T-helper 1 cell (primary cell): ENCODE data around the gene TMEM190.

Source experiments
- DNase-seq, 5 donors: peaks; one replicate each; pipeline ENCODE4 v3.0.0-alpha.2; 2012 to 2020

Gene TMEM190

DNA sequence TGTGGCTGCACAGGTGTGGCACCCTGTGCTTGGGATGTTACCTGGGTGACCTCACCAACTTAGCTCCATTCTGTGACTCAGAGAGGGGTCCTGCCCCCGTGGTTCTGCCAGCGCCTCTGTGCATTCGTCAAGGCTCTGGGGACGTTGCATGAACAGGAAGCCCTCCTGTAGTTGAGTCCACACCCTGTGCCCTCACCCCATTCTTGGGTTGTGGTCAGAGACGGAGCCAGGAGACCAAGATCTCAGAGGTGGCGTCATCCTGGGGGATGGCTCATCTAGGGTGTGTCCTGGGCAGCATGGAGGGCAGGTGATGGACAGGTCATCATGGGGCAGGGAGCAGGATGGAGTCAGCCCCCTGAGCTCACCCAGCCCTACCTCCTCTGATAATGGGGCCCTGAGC lies 24.6 kb upstream of the TMEM190 start:
- no peak for DNase-seq

DNA sequence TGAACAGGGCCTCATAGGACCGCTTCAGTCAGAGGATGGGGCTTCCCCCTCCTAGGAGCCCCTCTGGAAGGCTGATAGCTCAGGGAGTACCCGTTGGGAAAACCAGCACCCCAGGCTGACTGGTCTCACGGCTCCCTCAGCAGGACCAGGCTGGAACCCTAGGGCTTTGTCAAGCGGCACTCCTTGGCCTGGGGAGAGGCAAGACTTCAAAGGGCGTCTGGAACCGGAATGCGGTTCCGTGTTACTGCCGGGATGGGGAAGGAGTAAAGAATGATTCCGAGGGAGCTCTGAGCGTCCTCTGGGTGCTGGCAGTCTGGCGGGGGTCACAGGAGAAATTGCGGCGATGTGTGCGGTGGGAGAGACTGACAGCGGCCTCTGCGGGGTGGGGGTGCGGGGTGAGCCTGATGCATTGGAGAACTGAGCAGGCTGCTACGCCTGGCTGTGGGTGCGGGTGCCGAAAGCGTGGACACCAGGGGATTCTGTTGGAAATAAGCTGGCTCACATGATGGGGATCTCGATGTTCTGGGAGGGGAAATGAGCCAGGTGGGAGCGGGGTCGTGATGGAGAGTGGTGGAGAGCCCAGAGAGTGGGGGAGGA lies 24.0 kb upstream of the TMEM190 start:
- DNase-seq = no peak

DNA sequence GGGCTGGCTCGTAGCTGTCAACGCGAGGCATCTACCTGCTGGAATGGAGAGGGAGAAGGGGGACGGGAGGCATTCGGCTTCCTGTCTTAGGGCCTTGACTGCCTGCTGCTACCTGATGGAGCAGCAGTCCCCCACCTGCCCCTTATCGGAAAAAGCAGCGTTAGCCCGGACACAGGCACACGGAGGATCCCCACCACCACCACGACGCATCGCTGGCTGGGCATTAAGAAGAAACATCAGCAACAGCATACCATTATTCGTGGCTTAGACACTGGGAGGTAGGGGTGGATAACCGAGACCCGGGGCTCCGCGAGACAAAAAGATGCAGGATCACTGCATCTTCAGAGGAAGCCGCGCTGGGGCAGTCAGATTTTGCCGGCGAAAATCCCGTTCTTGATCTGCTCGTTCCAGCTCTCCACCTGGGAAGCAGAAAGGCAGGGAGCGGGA lies 23.2 kb upstream of the TMEM190 start:
- DNase-seq = no peak

DNA sequence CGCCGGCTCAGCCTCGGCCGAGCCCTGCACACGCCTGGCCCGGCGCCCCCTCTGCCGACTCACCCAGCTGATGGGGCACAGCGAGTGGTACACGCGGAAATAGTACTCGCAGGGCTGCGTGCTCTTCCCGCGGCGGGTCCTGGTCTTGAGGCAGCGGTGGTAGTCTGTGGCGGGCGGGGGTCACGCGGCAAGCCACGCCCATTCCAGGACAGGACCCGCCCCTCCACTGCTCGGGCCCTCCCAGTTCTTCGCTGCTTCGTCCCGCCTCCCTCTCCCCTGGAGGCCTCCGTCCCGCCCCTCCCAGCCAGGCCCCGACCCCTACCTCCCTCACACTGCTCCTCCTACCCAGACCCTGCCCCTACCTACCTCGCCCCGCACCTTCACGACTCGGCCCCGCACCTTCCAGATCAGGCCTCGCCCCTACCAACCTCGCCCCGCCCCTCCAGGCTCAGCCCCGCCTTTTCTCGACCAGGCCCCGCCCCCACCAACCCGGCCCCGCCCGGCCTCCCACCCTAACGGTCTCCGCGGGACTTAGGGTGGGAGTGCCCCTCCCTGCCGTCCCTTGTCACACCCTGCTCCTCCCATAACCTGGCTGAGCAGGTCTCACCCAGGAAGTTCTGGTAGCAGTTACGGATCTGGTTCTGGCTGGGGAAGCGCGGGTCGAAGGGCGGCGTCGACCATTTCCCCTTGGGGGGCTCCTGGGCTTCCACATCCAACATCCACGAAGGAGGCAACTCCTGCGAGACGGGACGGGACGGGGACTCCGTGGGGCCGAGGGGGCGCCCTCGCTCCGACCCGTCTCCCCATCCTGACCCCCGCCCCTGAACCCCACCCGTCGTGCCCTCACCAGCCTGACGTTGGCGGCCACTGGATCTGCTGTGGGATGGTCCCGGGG lies 22.6 kb upstream of the TMEM190 start:
- DNase-seq = peak; percentile 53 to 77 (median 62)

DNA sequence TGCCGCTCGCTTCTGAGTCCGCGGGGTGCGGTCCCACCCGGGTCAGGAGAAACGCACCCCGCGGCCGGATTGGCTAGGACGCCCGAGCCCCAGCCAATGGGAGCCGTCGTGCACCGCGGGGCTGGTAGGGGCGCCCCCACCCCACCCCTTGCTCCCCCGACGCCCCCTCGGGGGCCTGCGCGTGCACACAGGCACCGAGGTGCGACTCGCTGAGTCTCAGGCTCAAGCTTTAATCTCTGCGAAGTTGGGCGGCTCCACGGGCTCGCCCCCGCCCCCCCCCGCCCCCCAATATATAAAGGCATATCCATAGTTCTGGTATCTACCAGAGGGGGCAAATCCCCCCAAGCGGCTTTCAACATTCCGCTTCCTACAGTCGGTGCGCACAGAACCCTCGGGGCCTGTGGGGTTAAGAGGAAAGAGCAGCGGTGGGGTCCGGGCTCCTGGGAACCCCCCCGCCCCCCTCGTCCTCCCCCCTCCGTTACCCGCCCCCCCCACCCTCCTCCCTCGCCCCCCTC lies 21.9 kb upstream of the TMEM190 start, which contains the start of gene COX6B2:
COX6B2 (minus strand) TSS at position 22 of the 515 bp plus-strand sequence. CDS start 198 bp downstream, outside the sequence.
- no peak for DNase-seq

DNA sequence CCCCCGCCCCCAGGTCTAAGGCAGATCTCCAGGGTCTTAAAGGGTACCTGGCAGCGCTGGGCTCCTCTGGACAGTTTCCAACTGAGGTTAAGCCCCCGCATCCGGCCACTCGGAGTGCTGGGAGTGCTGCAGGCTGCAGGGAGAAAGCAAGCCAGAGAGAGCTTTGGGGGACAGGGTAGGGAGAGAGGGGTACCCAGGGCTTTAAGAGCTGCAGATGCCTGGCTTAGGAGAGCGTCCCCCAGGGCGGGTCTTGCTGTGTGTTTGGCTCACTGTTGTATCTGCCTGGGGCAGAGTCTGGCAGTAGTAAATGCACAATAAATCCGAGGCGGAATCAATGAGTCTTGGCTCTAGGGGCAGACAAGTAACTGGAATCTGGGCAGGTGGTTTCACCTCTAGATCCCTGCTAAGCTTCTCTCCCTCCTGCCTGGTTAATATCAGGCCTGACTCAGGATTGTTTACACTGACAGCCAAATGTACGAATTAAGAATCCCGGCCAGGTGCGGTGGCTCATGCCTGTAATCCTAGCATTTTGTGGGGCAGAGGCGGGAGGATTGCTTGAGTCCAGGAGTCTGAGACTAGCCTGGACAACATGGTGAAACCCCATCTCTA lies 21.3 kb upstream of the TMEM190 start:
- no peak for DNase-seq

DNA sequence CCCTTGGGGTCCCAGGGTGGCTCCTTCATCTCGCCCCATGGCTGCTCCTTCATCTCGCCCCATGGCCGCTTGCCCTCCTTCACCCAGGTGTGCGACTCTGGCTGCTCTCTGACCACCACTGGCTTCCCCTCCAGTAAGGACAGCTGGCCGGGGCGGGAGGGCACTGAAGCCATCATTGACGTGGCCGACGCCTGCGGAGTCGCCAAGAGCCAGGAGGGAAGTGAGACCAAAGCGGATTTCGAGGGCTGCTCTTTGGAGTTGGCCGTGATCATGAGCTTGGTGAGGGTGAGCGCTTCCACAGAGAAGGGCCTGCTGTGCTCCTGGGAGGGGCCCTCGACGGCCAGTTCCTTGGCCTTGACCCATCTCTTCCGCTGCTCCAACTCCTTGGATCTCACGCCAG lies 18.1 kb upstream of the TMEM190 start:
- DNase-seq = no peak

DNA sequence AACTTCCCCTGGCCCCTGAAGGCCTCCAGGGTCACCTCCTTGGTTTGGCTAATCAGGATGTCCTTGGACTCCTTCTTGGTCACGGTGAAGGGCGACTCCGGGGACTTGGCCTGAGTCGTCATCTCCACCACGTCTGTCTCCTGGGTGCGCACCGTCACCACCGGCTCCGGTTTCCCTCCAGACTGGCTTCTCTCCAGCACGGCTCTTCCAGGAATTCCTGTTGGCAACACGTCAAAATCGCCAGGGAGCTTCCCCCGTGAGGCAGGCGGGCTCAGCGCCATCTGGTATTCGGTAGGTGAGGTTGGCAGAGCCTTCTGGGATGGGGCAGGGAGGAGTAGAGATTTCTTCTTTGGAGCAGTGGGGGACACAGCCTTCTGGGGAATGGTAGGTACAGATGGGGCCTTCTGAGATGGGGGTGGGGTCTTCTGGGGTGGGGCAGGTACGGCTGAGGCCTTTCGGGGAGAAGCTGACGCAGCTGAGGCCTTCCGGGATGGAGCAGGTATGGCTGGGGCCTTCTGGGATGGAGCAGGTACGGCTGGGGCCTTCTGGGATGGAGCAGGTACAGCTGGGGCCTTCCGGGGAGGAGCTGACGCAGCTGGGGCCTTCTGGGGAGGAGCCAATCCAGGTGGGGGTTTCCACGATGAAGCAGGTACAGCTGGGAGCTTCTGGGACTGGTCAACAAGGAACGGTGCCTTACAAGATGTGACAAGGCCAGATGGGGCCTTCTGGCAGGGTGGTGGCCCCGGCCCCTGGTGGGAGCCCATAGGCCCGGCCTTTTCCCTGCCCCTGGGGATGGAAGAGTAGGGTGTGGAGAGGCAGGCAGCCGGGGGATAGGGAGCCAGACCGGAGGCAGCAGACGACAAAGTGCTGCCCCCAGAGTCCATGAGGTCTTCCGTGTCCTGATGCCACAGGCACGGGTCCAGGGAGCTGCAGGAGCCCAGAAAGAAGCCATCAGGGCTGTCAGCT lies 17.4 kb upstream of the TMEM190 start:
- no peak for DNase-seq

DNA sequence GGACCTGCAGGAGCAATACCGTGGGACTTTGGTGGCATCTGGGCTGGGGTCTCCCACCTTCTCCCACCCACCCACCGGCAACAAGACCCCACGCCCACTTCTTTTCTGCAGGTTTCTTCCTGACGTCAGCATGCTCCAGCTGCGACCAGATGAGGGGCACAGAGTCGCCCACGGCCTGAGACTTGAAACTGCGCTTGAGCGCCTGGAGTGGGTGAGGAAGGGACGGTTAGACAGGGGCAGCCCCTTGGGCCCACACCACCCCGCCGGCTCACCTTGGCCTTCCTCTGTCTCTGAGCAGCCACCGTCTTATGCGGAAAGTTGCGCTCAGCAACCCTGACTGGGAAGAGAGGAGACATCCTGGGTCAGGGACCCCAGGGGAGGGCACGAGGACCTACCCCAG lies 15.7 kb upstream of the TMEM190 start:
- no peak for DNase-seq

DNA sequence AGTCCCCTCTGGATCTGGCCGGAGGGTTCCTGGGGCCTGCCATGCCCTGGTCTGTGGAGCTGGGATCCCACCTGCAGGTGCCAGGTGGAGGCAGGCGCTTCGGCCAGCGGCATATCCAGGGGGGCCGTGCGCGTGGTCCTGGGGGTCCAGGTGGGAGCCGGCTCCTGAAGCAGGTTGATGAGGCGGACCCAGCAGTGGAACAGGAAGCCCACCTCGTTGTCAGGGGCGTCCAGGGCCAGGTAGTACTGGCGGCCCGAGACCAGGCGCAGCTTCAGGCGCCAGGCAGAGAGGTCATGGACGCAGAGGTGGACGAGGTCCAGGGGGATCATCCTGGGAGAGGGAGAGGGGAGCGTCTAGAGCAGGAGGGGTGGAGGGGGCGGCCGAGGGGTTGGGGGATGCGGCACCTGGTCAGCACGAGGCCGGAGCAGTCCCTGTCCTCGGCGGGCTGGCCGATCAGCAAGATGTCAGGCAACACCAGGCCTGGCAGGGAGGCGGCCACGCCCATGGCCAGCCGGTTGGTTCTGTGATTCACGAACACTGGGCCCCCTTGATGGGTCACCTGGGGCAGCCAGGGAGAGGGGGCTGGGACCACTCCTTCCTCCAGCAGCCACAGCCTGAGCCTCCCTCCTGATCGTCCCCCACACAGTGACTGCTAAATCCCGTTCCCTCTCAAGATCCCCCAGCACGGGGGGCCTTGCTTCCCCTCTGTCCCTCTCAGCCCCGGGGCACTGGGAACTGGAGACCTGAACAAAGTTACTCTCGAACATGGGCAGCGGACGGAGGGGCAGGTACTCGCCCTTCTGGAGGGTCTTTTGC lies 14.2 kb upstream of the TMEM190 start:
- no peak for DNase-seq

DNA sequence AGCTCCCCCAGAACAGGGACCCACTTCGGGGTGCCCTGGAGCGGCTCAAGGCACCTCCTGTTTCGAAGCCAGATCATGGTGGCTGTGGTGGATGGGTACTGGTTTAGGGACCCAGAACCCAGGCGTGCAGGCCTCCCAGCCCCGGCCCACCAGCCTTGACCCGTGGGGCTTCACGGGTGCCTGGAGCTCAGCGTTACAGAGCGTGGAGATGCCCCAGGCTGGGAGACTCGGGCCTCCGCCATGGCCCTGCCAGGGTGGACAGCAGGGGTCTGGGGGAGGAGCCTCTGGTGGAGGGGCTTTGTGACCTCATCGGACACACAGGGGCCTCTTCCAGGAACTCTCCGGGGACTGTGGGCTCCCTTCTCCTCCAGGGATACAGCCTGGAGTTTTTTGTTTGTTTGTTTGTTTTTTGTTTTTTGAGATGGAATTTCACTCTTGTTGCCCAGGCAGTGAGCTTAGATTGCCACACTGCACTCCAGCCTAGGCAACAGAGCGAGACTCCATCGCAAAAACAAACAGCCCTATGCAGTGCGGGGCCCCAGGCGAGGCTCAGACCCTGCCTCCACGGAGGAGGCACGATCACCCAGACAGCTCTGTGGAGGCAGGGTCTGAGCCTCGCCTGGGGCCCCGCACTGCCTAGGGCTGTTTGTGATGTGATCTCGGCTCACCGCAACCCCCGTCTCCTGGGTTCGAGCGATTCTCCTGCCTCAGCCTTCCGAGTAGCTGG lies 13.5 kb upstream of the TMEM190 start, which contains the start of gene GARIN5B:
GARIN5B (minus strand) TSS at position 271 of the 727 bp plus-strand sequence; CDS start at position 77, 194 bp downstream.
- no peak for DNase-seq

DNA sequence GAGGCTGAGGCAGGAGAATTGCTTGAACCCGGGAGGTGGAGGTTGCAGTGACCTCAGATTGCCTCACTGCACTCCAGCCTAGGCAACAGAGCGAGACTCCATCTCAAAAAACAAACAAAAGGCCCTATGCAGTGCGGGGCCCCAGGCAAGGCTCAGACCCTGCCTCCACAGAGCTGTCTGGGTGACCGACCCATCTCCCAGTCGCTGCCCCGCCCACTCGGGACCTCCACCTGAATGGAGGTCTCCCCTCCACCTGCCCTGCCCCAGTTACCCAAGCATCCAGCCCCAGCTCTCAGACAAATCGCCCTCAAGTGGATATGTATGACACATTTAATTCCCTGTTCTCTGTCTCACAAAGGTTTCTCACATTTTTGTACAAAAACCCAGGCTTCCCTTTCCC lies 11.4 kb upstream of the TMEM190 start:
- DNase-seq = no peak

DNA sequence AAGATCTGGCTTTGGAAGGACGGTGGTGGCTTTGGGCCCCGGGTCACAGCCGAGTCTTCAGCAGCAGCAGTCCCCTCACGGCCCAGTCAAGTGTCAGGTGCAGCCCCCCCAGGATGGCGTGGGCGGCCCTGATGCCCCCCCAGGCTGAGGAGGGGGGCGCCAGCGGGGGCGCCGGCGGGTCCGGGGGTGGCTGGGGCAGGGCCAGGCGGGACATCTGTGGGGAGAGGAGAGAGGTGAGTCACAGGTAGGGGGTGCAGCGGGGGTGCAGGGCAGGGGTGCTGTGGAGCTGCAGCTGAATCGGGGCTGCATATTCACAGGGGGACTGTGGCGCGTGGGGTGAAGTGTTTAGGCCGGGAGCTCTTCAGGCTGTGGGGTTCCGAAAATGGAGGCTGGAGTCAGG lies 10.7 kb upstream of the TMEM190 start:
- DNase-seq = no peak

DNA sequence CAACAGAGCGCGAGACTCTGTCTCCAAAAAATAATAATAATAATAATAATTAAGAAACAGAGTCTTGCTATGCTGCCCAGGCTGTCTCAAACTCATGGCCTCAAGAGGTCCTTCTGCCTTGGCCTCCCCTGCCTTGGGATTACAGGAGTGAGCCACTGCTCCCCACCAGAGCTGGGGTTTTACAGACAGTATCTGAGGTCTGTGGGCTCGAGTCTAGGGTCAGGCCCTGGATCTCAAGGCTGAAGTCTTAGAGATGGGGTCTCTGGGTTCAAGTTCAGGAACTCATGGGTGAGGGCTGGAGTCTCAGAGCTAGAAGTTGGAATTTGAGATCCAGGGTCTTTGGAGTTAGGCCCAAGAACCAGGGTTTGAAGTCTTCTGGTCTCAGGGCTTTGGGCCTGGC lies 9.8 kb upstream of the TMEM190 start:
- no peak for DNase-seq

DNA sequence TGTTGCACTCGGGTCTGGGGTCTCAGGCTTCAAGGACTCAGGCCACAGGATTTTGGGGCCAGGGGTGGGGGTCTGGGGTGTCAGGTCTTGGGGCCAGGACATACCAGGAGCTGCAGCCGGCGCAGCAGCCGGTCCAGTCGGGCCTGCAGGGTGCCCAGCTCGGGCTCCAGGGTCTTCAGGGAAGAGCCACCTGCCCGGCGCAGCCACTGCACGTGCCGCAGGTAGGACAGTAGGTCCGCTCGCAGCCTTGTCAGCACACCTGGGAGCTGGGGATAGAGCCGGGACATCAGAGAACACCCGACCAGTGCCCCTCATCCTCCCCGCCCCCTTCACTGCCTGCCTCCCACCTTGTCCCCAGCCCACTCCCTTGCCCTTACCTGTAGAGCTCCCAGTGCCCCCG lies 8.5 kb upstream of the TMEM190 start:
- DNase-seq = no peak

DNA sequence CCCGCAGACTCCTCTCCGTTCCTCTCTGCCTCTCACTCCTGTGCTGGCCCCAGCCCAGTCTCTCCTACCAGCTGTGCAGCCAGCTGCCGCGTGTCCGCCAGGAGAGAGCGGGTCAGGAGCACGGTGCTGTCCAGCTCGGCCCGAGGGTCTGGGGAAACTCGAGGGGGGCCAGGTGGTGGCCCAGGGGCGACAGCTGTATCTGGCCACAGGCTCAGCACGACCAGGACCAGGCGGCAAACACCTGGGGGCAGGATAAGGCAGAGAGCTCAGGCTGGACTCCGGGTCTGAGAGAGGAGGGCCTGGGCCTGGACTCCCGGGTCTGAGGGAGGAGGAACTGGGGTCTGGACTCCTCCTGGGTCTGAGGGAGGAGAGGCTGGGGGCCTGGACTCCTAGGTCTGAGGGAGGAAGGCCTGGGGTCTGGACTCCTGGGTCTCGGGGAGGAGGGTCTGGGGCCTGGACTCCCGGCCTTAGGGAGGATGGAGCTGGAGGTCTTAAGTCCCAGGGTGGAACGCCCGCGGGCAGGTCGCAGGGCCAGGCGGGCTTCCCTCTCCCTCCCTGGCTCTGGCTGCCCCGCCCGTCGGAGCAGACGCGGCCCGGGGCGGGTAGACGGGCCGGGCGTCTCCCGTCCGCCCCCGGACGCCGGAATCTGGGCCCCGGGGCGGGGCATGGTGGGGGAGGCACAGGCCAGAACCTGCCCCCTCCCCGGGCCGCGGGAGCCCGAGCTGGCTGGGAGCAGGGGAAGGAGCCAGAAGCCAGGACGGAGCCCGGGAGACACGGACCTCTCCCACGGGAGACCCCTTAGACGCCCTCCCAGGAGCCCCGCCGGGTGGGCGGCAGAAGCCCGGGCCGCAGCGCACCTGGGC lies 7.7 kb upstream of the TMEM190 start:
- DNase-seq = no peak

DNA sequence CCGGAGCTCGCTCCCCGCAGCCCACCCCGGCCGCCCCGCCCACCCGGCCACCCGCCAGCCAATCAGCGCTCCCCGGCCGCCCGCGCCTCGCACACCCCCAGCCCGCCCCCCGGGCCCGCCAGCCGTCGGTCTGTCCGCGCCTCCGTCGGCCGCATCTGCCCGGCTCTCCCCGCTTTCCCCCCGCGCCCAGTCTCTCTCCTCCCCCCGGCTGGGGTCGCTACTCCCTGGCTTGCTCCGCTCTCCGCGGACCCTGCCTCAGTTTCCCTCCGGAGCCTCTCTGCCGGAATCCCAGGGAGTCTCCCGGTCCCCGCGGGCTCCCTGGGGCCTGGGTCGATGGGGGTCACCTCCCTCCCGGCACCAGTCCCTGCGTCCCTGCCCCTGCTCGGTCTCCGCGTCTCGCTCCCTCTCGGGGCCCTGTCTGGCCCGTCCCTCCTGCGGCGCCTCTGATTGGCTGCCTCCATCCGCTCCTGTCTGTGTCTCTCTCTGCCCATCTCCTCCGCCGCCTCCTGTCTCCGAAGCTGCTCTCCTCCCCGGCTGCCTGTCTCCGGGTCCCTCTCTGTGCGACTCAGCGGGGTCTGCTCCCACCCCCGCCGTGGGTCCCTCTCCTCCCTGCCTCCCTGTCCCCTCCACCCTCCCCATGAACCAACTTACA lies 6.8 kb upstream of the TMEM190 start:
- peak in 3 of 5 donors; percentile 21 to 27 (median 25) for DNase-seq

DNA sequence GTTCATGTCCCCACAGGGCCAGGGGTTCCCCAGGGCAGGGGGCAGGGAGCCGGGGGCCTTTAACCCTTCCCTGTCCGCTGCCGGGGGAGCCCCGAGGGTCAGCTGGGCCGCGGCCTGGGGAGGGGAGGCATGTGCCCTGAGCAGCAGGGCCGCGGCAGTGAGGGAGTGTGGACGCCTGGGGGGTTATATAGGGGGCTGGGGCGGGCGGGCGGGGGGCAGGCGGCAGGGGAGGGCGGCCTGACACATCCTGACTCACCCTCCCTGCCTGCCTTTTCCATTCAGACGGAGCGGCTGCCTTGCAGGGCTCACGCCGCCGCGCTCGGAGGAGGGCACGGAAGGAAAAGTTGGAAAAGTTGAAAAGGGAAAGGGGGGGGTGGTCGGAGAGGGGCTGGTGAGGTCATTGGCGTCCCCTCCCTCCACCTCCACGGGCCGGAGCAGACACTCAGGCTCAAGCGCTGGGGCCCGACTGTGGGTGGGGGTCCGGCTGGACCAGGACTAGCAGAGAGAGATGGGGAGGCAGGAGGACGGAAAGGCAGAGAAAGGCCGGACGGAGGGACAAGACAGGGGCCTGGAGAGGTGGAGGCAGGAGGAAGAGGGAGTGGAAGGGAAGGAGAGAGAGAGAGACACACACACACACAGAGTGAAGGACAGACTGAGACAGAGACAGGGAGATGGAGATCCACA lies 6.2 kb upstream of the TMEM190 start, which contains the start of gene IL11:
IL11 (minus strand) TSS at position 159 of the 684 bp plus-strand sequence; CDS start at position 6, 153 bp downstream.
- DNase-seq = no peak
